Measurements from ENCODE around the gene MED17. TPM values are rescaled to one million over a fixed set of nuclear protein-coding genes. Genes with fewer than 3 reads are reported as not detected.

The MED17 gene, protein sequence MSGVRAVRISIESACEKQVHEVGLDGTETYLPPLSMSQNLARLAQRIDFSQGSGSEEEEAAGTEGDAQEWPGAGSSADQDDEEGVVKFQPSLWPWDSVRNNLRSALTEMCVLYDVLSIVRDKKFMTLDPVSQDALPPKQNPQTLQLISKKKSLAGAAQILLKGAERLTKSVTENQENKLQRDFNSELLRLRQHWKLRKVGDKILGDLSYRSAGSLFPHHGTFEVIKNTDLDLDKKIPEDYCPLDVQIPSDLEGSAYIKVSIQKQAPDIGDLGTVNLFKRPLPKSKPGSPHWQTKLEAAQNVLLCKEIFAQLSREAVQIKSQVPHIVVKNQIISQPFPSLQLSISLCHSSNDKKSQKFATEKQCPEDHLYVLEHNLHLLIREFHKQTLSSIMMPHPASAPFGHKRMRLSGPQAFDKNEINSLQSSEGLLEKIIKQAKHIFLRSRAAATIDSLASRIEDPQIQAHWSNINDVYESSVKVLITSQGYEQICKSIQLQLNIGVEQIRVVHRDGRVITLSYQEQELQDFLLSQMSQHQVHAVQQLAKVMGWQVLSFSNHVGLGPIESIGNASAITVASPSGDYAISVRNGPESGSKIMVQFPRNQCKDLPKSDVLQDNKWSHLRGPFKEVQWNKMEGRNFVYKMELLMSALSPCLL
- polyA plus RNA-seq, result 33.7 TPM
- long read RNA-seq, donor 1, full-length matches to known transcripts, result 5 of 5 reads
- long read RNA-seq, donor 1, partial matches to known transcripts, result 0 of 5 reads
- long read RNA-seq, donor 1, other reads (novel, unspliced or antisense), result 0 of 5 reads
- long read RNA-seq, donor 2, full-length matches to known transcripts, result 5 of 5 reads
- long read RNA-seq, donor 2, partial matches to known transcripts, result 0 of 5 reads
- long read RNA-seq, donor 2, other reads (novel, unspliced or antisense), result 0 of 5 reads
- long read RNA-seq, donor 3, result 0 reads
- long read RNA-seq, donor 4, partial matches to known transcripts, result 0 of 1 reads
- long read RNA-seq, donor 4, other reads (novel, unspliced or antisense), result 0 of 1 reads
- long read RNA-seq, donor 5, full-length matches to known transcripts, result 3 of 3 reads
- long read RNA-seq, donor 5, partial matches to known transcripts, result 0 of 3 reads
- long read RNA-seq, donor 5, other reads (novel, unspliced or antisense), result 0 of 3 reads
- long read RNA-seq, donor 6, full-length matches to known transcripts, result 6 of 6 reads
- long read RNA-seq, donor 6, partial matches to known transcripts, result 0 of 6 reads
- long read RNA-seq, donor 6, other reads (novel, unspliced or antisense), result 0 of 6 reads
- long read RNA-seq, donor 7, full-length matches to known transcripts, result 3 of 3 reads
- long read RNA-seq, donor 7, partial matches to known transcripts, result 0 of 3 reads
- long read RNA-seq, donor 7, other reads (novel, unspliced or antisense), result 0 of 3 reads
- long read RNA-seq, donor 8, full-length matches to known transcripts, result 6 of 6 reads
- long read RNA-seq, donor 8, partial matches to known transcripts, result 0 of 6 reads
- long read RNA-seq, donor 8, other reads (novel, unspliced or antisense), result 0 of 6 reads
- long read RNA-seq, donor 9, full-length matches to known transcripts, result 6 of 6 reads
- long read RNA-seq, donor 9, partial matches to known transcripts, result 0 of 6 reads
- long read RNA-seq, donor 9, other reads (novel, unspliced or antisense), result 0 of 6 reads
- long read RNA-seq, donor 10, full-length matches to known transcripts, result 9 of 9 reads
- long read RNA-seq, donor 10, partial matches to known transcripts, result 0 of 9 reads
- long read RNA-seq, donor 10, other reads (novel, unspliced or antisense), result 0 of 9 reads
- long read RNA-seq, donor 11, full-length matches to known transcripts, result 2 of 2 reads
- long read RNA-seq, donor 11, partial matches to known transcripts, result 0 of 2 reads
- long read RNA-seq, donor 11, other reads (novel, unspliced or antisense), result 0 of 2 reads

DNA sequence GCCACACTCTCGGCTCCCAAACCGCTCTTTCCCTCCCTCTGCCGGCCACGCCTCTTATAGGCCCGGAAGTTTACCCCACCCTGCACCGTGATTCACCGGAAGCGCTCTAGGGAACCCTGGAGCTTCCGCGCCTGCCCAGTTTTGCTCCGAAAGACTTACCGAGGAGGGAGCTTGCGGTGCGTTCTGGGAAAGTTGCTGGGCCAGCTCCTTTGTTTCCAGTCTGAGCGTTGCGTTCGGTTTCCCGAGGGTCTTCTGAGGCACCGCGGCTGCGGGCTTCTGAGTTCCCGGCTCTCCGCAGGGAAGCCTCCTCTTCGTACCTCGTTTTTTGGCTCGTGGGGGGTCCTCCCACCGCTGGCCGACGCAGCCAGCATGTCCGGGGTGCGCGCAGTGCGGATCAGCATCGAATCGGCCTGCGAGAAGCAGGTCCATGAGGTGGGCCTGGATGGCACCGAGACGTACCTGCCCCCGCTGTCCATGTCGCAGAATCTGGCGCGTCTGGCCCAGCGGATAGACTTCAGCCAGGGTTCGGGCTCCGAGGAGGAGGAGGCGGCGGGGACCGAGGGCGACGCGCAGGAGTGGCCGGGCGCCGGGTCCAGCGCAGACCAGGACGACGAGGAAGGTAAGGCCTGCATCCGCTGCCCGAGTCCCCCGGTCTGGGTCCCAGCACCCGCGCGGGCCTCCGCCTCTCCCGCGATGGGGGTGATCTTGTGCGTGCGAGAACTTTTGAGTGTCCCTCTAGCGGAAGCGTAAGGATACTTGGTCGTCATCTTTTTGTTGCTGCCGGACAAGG is at the start of gene MED17:
TSS of gene MED17 (plus strand) at position 138 of the 790 bp plus-strand sequence. CDS start at position 370, 232 bp downstream.
- peaks cover 14% of the 10 kb centered on the region for H3K4me1 ChIP-seq (ENCODE audit: control insufficient read depth, insufficient read depth, low read length)
- WGBS (ENCODE audit: insufficient coverage, low lambda C conversion rate), result no CpG with 5 or more reads among the region's 72 CpGs
- peak within 1 kb of the TSS; percentile 83 for H3K4me3 ChIP-seq (ENCODE audit: low read length)
- H3K27me3 ChIP-seq (ENCODE audit: control insufficient read depth, insufficient read depth, low read length), result no peaks in the 10 kb centered on the region
- peak; percentile 92 to 95 for DNase-seq
- peaks cover 12% of the 10 kb centered on the region for H3K36me3 ChIP-seq (ENCODE audit: control insufficient read depth, insufficient read depth, low read length)
- H3K9me3 ChIP-seq (ENCODE audit: control insufficient read depth, low read depth, low read length), result no peaks in the 10 kb centered on the region
- peak within 1 kb of the TSS; percentile 84 for H3K27ac ChIP-seq (ENCODE audit: low read length)

- no peak overlapping the region for H3K4me3 ChIP-seq (ENCODE audit: low read length)
- H3K27ac ChIP-seq (ENCODE audit: low read length), result no peak overlapping the region
- no peak for DNase-seq
- H3K9me3 ChIP-seq (ENCODE audit: control insufficient read depth, low read depth, low read length), result no peaks in the 10 kb centered on the region
- no CpG with 5 or more reads among the region's 1 CpG for WGBS (ENCODE audit: insufficient coverage, low lambda C conversion rate)
- peaks cover 68% of the 10 kb centered on the region for H3K36me3 ChIP-seq (ENCODE audit: control insufficient read depth, insufficient read depth, low read length)
- H3K27me3 ChIP-seq (ENCODE audit: control insufficient read depth, insufficient read depth, low read length), result no peaks in the 10 kb centered on the region
- peaks cover 10% of the 10 kb centered on the region for H3K4me1 ChIP-seq (ENCODE audit: control insufficient read depth, insufficient read depth, low read length)
Observed at GRCh38 chr11:93734427-93735222, 49.5 kb upstream of the MED17 start.

DNA sequence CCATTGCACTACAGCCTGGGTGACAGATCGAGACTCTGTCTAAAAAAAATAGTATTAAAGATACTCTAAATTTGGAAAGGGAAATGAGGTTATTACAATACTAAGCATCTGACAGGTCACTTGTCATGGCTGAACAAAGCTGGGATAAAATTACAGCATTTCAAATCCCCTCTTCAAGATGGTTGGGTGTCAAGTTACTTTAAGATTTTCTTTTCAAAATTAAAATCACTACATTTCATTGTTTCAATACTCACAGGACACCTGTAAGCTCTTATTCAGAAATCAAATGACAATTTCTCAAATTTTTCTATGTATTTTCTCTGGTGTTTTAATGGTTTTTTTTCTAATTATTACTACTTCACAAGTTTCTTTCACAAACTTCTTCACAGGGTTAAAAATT is 48.5 kb upstream of the MED17 start:
- Histone ChIP-seq H3K9me3 (ENCODE audit: control insufficient read depth, low read depth, low read length) (no peaks in the 10 kb centered on the region), H3K27ac (ENCODE audit: low read length) (no peak overlapping the region), H3K36me3 (ENCODE audit: control insufficient read depth, insufficient read depth, low read length) (peaks cover 58% of the 10 kb centered on the region), H3K27me3 (ENCODE audit: control insufficient read depth, insufficient read depth, low read length) (no peaks in the 10 kb centered on the region), H3K4me1 (ENCODE audit: control insufficient read depth, insufficient read depth, low read length) (peaks cover 10% of the 10 kb centered on the region), H3K4me3 (ENCODE audit: low read length) (no peak overlapping the region)
- DNase-seq, result no peak
- WGBS (ENCODE audit: insufficient coverage, low lambda C conversion rate), result no CpG with 5 or more reads among the region's 1 CpG

GRCh38 chr11:93736129-93736528 is 48.0 kb upstream of the MED17 start:
- H3K36me3 ChIP-seq (ENCODE audit: control insufficient read depth, insufficient read depth, low read length), result peaks cover 54% of the 10 kb centered on the region

DNA sequence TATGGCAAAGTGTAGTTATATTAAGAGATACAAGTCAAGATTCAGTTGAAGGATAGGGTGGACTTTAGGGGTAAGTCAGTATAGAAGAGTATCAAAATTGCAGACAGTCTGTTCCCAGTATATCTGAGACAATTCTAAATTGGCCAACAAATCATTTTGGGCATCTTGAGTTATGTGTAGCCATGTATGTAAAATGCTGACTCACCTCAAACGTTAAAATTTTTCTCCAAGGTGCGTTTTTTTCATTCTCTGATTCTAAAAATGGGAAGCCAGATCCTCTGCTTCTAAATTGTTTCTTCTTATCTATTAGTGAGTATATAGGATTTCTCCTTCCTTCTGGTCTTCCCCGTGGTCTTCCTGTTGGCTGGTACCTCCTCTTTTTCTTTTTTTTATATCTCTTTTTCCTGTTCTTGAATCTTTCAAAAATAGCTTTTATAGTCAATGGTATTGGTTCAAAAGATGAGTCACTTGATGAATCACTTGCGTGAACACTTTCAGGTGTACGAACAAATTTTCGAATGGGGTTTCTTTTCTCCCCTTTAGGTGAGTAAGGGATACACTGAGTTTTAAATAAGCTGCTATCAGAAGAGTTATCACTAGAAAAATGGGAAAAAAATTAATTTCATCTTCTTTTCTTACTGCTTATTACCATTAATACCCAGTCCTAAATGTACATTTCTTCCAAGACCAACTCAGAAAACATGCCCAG is 46.0 kb upstream of the MED17 start:
- Histone ChIP-seq H3K9me3 (ENCODE audit: control insufficient read depth, low read depth, low read length) (no peaks in the 10 kb centered on the region), H3K27me3 (ENCODE audit: control insufficient read depth, insufficient read depth, low read length) (no peaks in the 10 kb centered on the region), H3K27ac (ENCODE audit: low read length) (no peak overlapping the region), H3K4me3 (ENCODE audit: low read length) (peak overlapping the region; percentile 96), H3K36me3 (ENCODE audit: control insufficient read depth, insufficient read depth, low read length) (peaks cover 43% of the 10 kb centered on the region), H3K4me1 (ENCODE audit: control insufficient read depth, insufficient read depth, low read length) (peaks cover 7% of the 10 kb centered on the region)
- DNase-seq, result no peak
- 44% methylated on average over 4 of the region's 6 CpGs for WGBS (ENCODE audit: insufficient coverage, low lambda C conversion rate)

More at GRCh38 chr11:93736129-93736528, 48.0 kb upstream of the MED17 start:
- Histone ChIP-seq H3K27ac (ENCODE audit: low read length) (no peak overlapping the region), H3K4me3 (ENCODE audit: low read length) (no peak overlapping the region), H3K27me3 (ENCODE audit: control insufficient read depth, insufficient read depth, low read length) (no peaks in the 10 kb centered on the region), H3K4me1 (ENCODE audit: control insufficient read depth, insufficient read depth, low read length) (peaks cover 10% of the 10 kb centered on the region), H3K9me3 (ENCODE audit: control insufficient read depth, low read depth, low read length) (no peaks in the 10 kb centered on the region)
- DNase-seq, result no peak

GRCh38 chr11:93738647-93739081 is 45.4 kb upstream of the MED17 start:
- DNase-seq, result no peak
- WGBS (ENCODE audit: insufficient coverage, low lambda C conversion rate), result no CpG with 5 or more reads among the region's 6 CpGs
- H3K27me3 ChIP-seq (ENCODE audit: control insufficient read depth, insufficient read depth, low read length), result no peaks in the 10 kb centered on the region
- H3K4me1 ChIP-seq (ENCODE audit: control insufficient read depth, insufficient read depth, low read length), result peaks cover 10% of the 10 kb centered on the region
- peak overlapping the region; percentile 96 for H3K4me3 ChIP-seq (ENCODE audit: low read length)
- no peak overlapping the region for H3K27ac ChIP-seq (ENCODE audit: low read length)
- H3K9me3 ChIP-seq (ENCODE audit: control insufficient read depth, low read depth, low read length), result no peaks in the 10 kb centered on the region
- H3K36me3 ChIP-seq (ENCODE audit: control insufficient read depth, insufficient read depth, low read length), result peaks cover 41% of the 10 kb centered on the region

GRCh38 chr11:93740031-93740729 is 43.9 kb upstream of the MED17 start:
- DNase-seq, result peak in 1 of 2 donors; percentile 59
- peak overlapping the region; percentile 99 for H3K27ac ChIP-seq (ENCODE audit: low read length)
- H3K4me3 ChIP-seq (ENCODE audit: low read length), result peak overlapping the region; percentile 96
- no peaks in the 10 kb centered on the region for H3K9me3 ChIP-seq (ENCODE audit: control insufficient read depth, low read depth, low read length)
- H3K27me3 ChIP-seq (ENCODE audit: control insufficient read depth, insufficient read depth, low read length), result no peaks in the 10 kb centered on the region
- WGBS (ENCODE audit: insufficient coverage, low lambda C conversion rate), result 0% methylated on average over 3 of the region's 18 CpGs
- H3K36me3 ChIP-seq (ENCODE audit: control insufficient read depth, insufficient read depth, low read length), result peaks cover 33% of the 10 kb centered on the region
- peaks cover 15% of the 10 kb centered on the region for H3K4me1 ChIP-seq (ENCODE audit: control insufficient read depth, insufficient read depth, low read length)
